SU-DHL-6 (cell line): Measurements from ENCODE around the gene TP63.

Experiments
- H2AFZ ChIP-seq: fragments of 200-600 bp; sonication (generic); 2 replicates; pipeline ENCODE4 v1.6.1; 2014; ENCODE audit warnings: low read depth, mild to moderate bottlenecking, moderate library complexity, mixed read lengths, antibody characterized with exemption, low read length; ENCODE audit not compliant: severe bottlenecking
- H3F3A ChIP-seq: fragments of 200-600 bp; shearing (Covaris generic); 2 replicates; pipeline ENCODE4 v1.6.0; 2016; ENCODE audit warnings: antibody characterized with exemption, mild to moderate bottlenecking; ENCODE audit not compliant: insufficient read depth
- H3K27ac ChIP-seq: fragments of 200-600 bp; sonication (generic); 2 replicates; pipeline ENCODE4 v1.5.1; 2016; ENCODE audit warnings: low read depth, mild to moderate bottlenecking, low read length, moderate library complexity, mixed read lengths
- H3K27me3 ChIP-seq: fragments of 200-600 bp; sonication (generic), shearing (Covaris generic); 2 replicates; pipeline ENCODE4 v1.6.0; 2014; ENCODE audit warnings: mild to moderate bottlenecking, low read length
- H3K36me3 ChIP-seq: fragments of 200-600 bp; sonication (generic); 2 replicates; pipeline ENCODE4 v1.6.1; 2014; ENCODE audit warnings: mild to moderate bottlenecking, low read length, mixed read lengths
- H3K4me2 ChIP-seq: fragments of 300-600, 200-600 bp; shearing (Covaris generic), sonication (generic); 2 replicates; pipeline ENCODE4 v1.6.0; 2014; ENCODE audit warnings: low read length, low read depth, mild to moderate bottlenecking; ENCODE audit not compliant: poor library complexity, severe bottlenecking
- H3K4me3 ChIP-seq: fragments of 200-600 bp; sonication (generic); 2 replicates; pipeline ENCODE4 v1.5.1; 2014; ENCODE audit warnings: antibody characterized with exemption, low read length, mild to moderate bottlenecking, mixed read lengths; ENCODE audit not compliant: insufficient read depth, poor library complexity, severe bottlenecking
- H3K79me2 ChIP-seq: fragments of 200-600 bp; sonication (generic); 2 replicates; pipeline ENCODE4 v1.6.1; 2014; ENCODE audit warnings: mild to moderate bottlenecking, low read length, moderate library complexity; ENCODE audit not compliant: insufficient read depth
- H3K9ac ChIP-seq: fragments of 200-600 bp; sonication (generic); 2 replicates; pipeline ENCODE4 v1.7.0; 2014; ENCODE audit warnings: mild to moderate bottlenecking, low read length
- H3K9me2 ChIP-seq: fragments of 200-600 bp; sonication (generic); replicated peaks from 2 replicates; pipeline ENCODE4 v1.6.1; 2014; ENCODE audit warnings: low read length; ENCODE audit not compliant: insufficient read depth
- H3K9me3 ChIP-seq: fragments of 200-600 bp; sonication (generic); 2 replicates; pipeline ENCODE4 v1.6.1; 2014; ENCODE audit warnings: low read length, mixed read lengths; ENCODE audit not compliant: insufficient read depth
- H4K20me1 ChIP-seq: fragments of 200-600 bp; sonication (generic); 2 replicates; pipeline ENCODE4 v1.6.1; 2014; ENCODE audit warnings: low read depth, mild to moderate bottlenecking, antibody characterized with exemption, low read length, moderate library complexity, mixed read lengths
- CTCF ChIP-seq: fragments of 200-600 bp; sonication (generic); IDR thresholded peaks from one replicate; pipeline ENCODE4 v1.5.1; 2017; ENCODE audit warnings: antibody characterized with exemption, mild to moderate bottlenecking, low read length, moderate library complexity; ENCODE audit not compliant: insufficient read depth, poor library complexity, severe bottlenecking
- EZH2phosphoT487 ChIP-seq: fragments of 200-600 bp; sonication (generic), shearing (Covaris generic); conservative IDR thresholded peaks from 2 replicates; pipeline ENCODE4 v1.6.1; 2018; ENCODE audit warnings: mild to moderate bottlenecking, antibody characterized with exemption, low read length, moderate library complexity, mixed read lengths

The TP63 gene

GRCh38 chr3:189673535-189673934 is 42.3 kb downstream of the TP63 start:
- Histone ChIP-seq H3K4me3 (no peak overlapping the region), H3K27ac (peak overlapping the region; percentile 43; the same call in 1 of the 2 replicates), H3K79me2 (0 out of 2 replicates have a peak, but pooled peaks cover 2% of the 10 kb centered on the region), H3K27me3 (no peaks in the 10 kb centered on the region), H3K9me3 (no peaks in the 10 kb centered on the region), H3K9ac (no peak overlapping the region; the same call in 1 of the 2 replicates), H3K9me2 (no peaks in the 10 kb centered on the region), H4K20me1 (no peaks in the 10 kb centered on the region), H3K36me3 (no peaks in the 10 kb centered on the region), H3K4me2 (peak overlapping the region; percentile 40), H2AFZ (no peak overlapping the region), H3F3A (no peaks in the 10 kb centered on the region)
- no peak for TF ChIP-seq EZH2phosphoT487
- no peak for TF ChIP-seq CTCF

GRCh38 chr3:189674249-189674913 is 43.2 kb downstream of the TP63 start:
- Histone ChIP-seq H3K4me2 (peak overlapping the region; percentile 40), H3K27me3 (no peaks in the 10 kb centered on the region), H2AFZ (no peak overlapping the region), H4K20me1 (no peaks in the 10 kb centered on the region), H3K9me3 (no peaks in the 10 kb centered on the region), H3F3A (no peaks in the 10 kb centered on the region), H3K27ac (peak overlapping the region; percentile 43), H3K9ac (no peak overlapping the region), H3K9me2 (no peaks in the 10 kb centered on the region), H3K36me3 (no peaks in the 10 kb centered on the region), H3K4me3 (no peak overlapping the region), H3K79me2 (0 out of 2 replicates have a peak, but pooled peaks cover 2% of the 10 kb centered on the region)
- TF ChIP-seq EZH2phosphoT487 (no peak), CTCF (no peak)

GRCh38 chr3:189677667-189678066 is 46.5 kb downstream of the TP63 start:
- no peak overlapping the region for H2AFZ ChIP-seq
- peak overlapping the region; percentile 47 for H3K4me2 ChIP-seq
- no peaks in the 10 kb centered on the region for H4K20me1 ChIP-seq
- H3F3A ChIP-seq: no peaks in the 10 kb centered on the region
- H3K36me3 ChIP-seq: no peaks in the 10 kb centered on the region
- 0 out of 2 replicates have a peak, but pooled peaks cover 2% of the 10 kb centered on the region for H3K79me2 ChIP-seq
- no peak for TF ChIP-seq EZH2phosphoT487
- no peak for TF ChIP-seq CTCF
- no peak overlapping the region for H3K4me3 ChIP-seq
- H3K9ac ChIP-seq: no peak overlapping the region
- H3K9me3 ChIP-seq: no peaks in the 10 kb centered on the region
- no peaks in the 10 kb centered on the region for H3K9me2 ChIP-seq
- H3K27ac ChIP-seq: peak overlapping the region; percentile 61
- H3K27me3 ChIP-seq: no peaks in the 10 kb centered on the region
